IPS-11a (cell line): ENCODE data around the gene OR13C3.
"Not testable (repeated sequence)": the region's sequence is repeated elsewhere in the genome, so short reads cannot be mapped to it uniquely, and the experiment has no call there.

ENCODE experiments used
- H3K4me3 ChIP-seq: one replicate; pipeline ENCODE4 v1.5.1; 2013; ENCODE audit warnings: low read depth, low read length, control low read depth

OR13C3 gene

DNA sequence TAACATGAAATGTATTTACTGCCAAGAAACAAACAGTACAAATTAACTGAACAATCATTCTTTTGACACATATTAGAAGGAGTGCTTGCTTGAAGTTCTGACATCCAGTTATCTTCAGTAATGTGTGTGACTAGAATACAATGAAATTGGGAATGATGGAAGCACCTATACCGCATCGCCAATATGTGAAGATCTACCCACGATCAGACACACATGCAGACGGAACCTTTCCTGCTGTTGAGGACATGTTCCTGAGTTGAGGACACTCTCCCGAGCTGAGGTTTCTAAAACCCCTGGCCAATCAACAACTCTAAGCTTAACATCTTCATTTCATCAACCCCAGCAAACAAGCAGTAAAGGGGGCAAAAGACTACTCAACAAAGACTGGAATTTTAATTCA is at the start of gene OR13C3:
Gene OR13C3 (minus strand): TSS at position 101 of the 400 bp plus-strand sequence. CDS start 133 bp downstream, outside the sequence.
- H3K4me3 ChIP-seq = no peak within 1 kb of the TSS

DNA sequence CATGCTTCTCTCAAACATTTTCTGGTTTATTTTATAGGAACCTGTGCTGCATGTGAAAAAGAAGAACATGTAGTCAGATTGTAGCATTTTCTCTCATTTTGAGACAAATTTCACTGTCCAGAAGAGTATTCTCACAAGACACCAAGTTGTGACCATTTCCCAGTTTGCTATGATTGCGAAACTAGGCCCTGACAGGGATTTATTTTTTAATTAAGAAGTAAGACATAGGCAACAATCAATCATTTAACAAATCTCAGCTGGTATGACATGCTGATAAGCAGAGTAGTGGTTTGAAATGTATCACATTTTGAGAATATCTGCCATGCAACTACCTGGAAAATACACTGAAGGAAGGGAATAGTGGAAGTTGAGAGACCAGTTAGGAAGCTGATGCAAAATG is 43.9 kb upstream of the OR13C3 start:
- H3K4me3 ChIP-seq = no peak overlapping the region

- no peak overlapping the region for H3K4me3 ChIP-seq
These were observed 40.6 kb upstream of the OR13C3 start for GRCh38 chr9:104577263-104577662.

DNA sequence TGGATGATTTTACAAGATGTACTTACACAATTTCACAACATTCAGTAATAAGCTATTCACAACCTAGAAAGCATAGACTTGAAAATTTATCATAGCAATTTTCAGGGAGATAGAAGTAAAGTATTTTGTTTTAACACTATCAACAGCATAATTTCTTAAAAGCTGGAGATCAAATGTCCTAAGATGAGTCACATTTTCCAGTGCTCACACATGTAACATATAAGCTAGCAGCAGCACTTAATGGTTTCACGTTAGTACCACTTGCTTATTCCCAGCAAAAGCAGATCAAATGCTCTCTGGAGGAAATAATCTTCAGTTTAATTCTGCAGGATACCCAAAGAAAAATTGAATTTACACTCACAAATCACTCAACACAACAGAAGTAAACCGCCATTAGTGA is 38.8 kb upstream of the OR13C3 start:
- H3K4me3 ChIP-seq = no peak overlapping the region

DNA sequence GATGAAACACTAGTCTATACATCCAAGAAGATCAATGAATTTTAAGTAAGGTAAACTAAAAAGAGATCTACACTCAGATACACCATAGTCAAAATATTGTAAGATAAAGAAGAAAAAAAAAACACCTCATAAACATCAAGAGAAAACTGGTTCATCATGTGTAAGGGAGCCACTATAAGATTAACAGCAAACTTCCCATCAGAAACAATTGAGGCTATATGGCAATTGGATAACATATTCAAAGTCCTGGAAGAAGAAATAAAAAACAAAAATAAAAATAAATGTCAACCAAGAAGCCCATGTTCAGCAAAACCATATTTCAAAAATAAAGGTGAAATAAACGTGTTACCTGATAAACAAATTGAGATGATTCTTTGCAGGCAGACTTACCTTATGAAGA is 36.0 kb upstream of the OR13C3 start:
- no peak overlapping the region for H3K4me3 ChIP-seq

- H3K4me3 ChIP-seq = no peak within 1 kb of the TSS
These were observed 32.2 kb upstream of the OR13C3 start, which contains the start of gene OR13C8 for GRCh38 chr9:104568868-104569267. Gene OR13C8 (plus strand): TSS chr9:104569168. CDS start chr9:104569168, 0 bp downstream.

DNA sequence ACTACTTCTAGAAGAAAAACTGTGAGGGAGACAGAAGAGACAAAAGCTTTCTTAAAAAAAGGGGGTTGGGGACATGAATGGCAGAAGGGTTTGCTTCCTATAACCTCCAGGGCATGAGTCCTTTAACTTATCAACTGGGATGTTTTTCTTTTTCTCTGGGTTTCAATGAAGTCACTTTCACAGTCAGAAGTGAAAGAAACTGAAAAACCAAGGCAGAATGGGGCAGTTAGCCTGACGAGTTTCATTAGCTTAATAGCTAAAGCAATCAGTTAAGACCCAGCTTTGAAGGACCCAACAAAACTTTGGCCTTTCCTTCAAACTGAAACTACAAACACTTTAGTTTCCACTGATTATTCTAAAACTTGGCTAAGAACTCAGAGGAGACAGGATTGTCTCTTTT is 27.7 kb upstream of the OR13C3 start:
- H3K4me3 ChIP-seq = no peak overlapping the region

- H3K4me3 ChIP-seq = no peak overlapping the region
These were observed 20.4 kb upstream of the OR13C3 start for GRCh38 chr9:104556830-104557634.

- H3K4me3 ChIP-seq = no peak overlapping the region
These were observed 18.9 kb upstream of the OR13C3 start for GRCh38 chr9:104555521-104555920.

DNA sequence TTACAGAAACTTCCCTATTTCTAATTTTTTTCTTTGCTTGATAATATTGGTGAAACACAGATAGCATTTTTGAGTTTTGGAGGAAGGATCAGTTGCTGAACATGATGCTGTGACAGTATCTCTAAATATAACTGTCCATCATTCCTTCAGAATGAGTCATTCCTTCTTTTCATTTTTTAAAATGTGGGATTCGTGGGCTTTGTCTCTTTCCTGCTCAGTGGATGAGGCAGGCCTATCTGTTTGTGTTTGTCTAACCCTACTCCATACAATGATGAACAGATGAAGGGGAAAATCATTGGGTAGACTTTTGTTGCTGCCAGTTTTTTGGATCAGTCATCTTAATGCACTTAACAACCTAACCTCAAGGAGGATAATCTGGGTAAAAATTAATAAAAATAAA is 16.6 kb upstream of the OR13C3 start:
- no peak overlapping the region for H3K4me3 ChIP-seq

DNA sequence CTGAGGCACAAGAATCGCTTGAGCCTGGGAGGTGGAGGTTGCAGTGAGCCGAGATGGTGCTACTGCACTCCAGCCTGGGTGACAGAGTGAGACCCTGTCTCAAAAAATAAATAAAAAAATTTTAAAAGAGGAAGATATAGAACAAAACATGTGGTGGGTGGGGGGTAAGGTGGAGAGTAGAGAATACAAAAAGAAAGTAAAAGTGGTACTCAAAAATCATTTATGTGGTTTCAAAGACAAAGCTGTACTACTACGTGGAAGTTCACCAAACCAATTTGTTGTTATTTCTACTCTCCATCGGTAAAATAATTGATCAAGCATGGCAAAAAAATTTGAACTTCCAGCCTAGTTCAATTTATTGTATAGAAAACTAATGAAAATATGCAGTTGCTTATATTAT is 8.0 kb upstream of the OR13C3 start:
- no peak overlapping the region for H3K4me3 ChIP-seq

DNA sequence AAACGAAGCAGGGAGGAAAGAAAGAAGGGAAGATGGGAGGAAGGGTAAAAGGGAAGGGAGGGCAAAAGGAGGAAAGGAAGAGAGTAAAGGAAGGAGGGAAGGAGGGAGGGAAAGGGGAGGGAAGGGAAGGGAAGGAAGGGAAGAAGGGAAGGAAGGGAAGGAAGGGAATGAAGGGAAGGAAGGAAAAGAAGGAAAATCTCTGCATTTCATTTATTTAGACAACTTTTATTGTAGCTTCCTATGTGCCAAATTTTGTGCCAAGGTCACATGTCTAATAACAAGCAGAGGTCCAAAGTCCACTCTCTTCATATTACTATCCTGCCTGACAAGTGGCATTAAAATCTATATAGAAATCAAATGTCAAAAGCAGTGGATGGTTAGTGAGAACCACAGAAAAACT is 2.6 kb upstream of the OR13C3 start:
- H3K4me3 ChIP-seq = no peak overlapping the region

GRCh38 chr9:104527109-104527508 is 9.5 kb downstream of the OR13C3 start, which contains the start of gene OR13C4:
Gene OR13C4 (minus strand): TSS chr9:104527209. CDS start chr9:104527209, 0 bp downstream.
- no peak within 1 kb of the TSS for H3K4me3 ChIP-seq

GRCh38 chr9:104520241-104520640 is 16.4 kb downstream of the OR13C3 start:
- not testable (repeated sequence) for H3K4me3 ChIP-seq

- no peak overlapping the region for H3K4me3 ChIP-seq
These were observed 21.8 kb downstream of the OR13C3 start for GRCh38 chr9:104514901-104515300.

DNA sequence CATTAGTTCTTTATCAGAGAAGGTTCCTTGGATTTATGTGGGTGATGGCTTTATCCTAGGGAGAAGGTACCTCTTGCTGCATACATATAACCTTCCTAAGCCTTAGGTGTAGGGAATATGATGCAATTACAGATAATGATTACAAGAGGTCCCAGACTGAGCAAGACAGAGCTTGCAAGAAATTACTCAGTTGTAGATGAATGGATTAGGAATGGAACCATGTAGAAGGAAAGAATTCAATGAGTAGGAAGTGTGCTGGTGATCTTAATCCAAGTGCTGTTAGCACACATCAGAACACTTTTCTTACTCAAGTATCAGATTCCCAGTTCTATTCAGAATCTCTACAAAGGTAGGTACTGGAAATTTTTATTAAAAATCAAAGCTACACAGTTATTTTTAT is 30.1 kb downstream of the OR13C3 start:
- no peak overlapping the region for H3K4me3 ChIP-seq

GRCh38 chr9:104503963-104504362 is 32.7 kb downstream of the OR13C3 start, which contains the start of gene OR13F1:
Gene OR13F1 (plus strand): TSS chr9:104504263. CDS start chr9:104504263, 0 bp downstream.
- H3K4me3 ChIP-seq = no peak within 1 kb of the TSS

- H3K4me3 ChIP-seq = no peak overlapping the region
These were observed 33.2 kb downstream of the OR13C3 start for GRCh38 chr9:104503440-104503839.

DNA sequence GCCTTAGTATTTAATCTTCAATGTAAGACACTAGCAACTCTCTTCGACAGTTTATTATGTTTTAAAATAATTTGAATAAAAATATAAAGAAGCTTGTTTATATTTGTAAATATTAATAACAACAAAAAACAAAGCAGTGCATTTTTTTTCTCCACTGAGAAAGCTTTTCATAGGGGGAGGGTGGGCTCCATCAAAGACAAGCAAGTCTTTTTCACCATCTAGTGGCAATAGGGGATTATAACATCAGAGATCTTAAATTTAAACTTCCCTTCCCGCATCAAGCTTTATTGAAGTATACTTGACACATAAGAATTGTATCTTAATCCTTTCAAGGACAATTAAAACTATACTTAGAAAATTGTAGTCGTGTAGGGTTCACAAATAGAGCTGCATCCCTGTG is 41.8 kb downstream of the OR13C3 start:
- H3K4me3 ChIP-seq = no peak overlapping the region
